CD14-positive monocyte (primary cell): ENCODE data around the gene GDPGP1. TPM values are rescaled to one million over a fixed set of nuclear protein-coding genes. Genes with fewer than 3 reads are reported as not detected.
A peak's percentile ranks its signal among the peaks of the same experiment; 100 is the strongest.

Source experiments
- DNase-seq, 3 donors: peaks; one replicate each; pipeline ENCODE4 v3.0.0-alpha.2; 2011 to 2022
- H2AFZ ChIP-seq: 2 replicates; pipeline ENCODE4 v1.6.0; 2012; ENCODE audit warnings: mild to moderate bottlenecking, low read depth, low read length, inconsistent platforms; ENCODE audit not compliant: insufficient read depth, poor library complexity, severe bottlenecking
- H3K27ac ChIP-seq, 2 donors: 1 replicate in 1 of 2; 2 replicates in 1 of 2; pipeline ENCODE4 v1.5.1; 2012 to 2013; ENCODE audit warnings: low read length in 2 of 2, control low read depth in 1 of 2, inconsistent platforms in 1 of 2, low read depth in 1 of 2, mild to moderate bottlenecking in 1 of 2
- H3K27me3 ChIP-seq, 2 donors: one replicate each; pipeline versions ENCODE4 v1.6.0 to v1.6.1; 2011 to 2013; ENCODE audit warnings: low read length in 2 of 2; ENCODE audit not compliant: control insufficient read depth in 2 of 2, insufficient read depth in 2 of 2
- H3K36me3 ChIP-seq, 2 donors: replicated peaks in 1 of 2; 1 replicate in 1 of 2; 2 replicates in 1 of 2; pipeline versions ENCODE4 v1.5.1 to v1.6.1; 2012 to 2013; ENCODE audit warnings: low read length in 2 of 2, control low read depth in 1 of 2, inconsistent platforms in 1 of 2, mild to moderate bottlenecking in 1 of 2; ENCODE audit not compliant: insufficient read depth in 2 of 2, control insufficient read depth in 1 of 2
- H3K4me1 ChIP-seq, 2 donors: 1 replicate in 1 of 2; 2 replicates in 1 of 2; pipeline versions ENCODE4 v1.5.1 to v1.6.1; 2012 to 2013; ENCODE audit warnings: low read length in 2 of 2, control low read depth in 1 of 2, inconsistent platforms in 1 of 2, mild to moderate bottlenecking in 1 of 2, moderate library complexity in 1 of 2; ENCODE audit not compliant: insufficient read depth in 2 of 2, control insufficient read depth in 1 of 2
- H3K4me2 ChIP-seq: replicated peaks from 2 replicates; pipeline ENCODE3; 2012; ENCODE audit warnings: low read length, moderate library complexity, mild to moderate bottlenecking; ENCODE audit not compliant: poor library complexity, severe bottlenecking; ENCODE audit errors: extremely low read depth
- H3K4me3 ChIP-seq, 3 experiments: fragments of 200-600 bp in 1 of 3; sonication (generic) in 1 of 3; replicated peaks in 1 of 3; 1 replicate in 2 of 3; 2 replicates in 1 of 3; pipeline ENCODE4 v1.5.1; 2011 to 2013; ENCODE audit warnings: low read length in 3 of 3, mild to moderate bottlenecking in 3 of 3, control low read depth in 2 of 3, low read depth in 2 of 3, inconsistent platforms in 1 of 3, moderate library complexity in 1 of 3
- H3K79me2 ChIP-seq: 2 replicates; pipeline ENCODE4 v1.6.0; 2012; ENCODE audit warnings: mild to moderate bottlenecking, control low read depth, inconsistent platforms, low read length, moderate library complexity; ENCODE audit not compliant: insufficient read depth
- H3K9ac ChIP-seq: 2 replicates; pipeline ENCODE4 v1.6.0; 2017; ENCODE audit warnings: low read length, mild to moderate bottlenecking; ENCODE audit not compliant: insufficient read depth, poor library complexity, severe bottlenecking
- H3K9me3 ChIP-seq, 2 donors: replicated peaks in 1 of 2; 1 replicate in 1 of 2; 2 replicates in 1 of 2; pipeline versions ENCODE4 v1.5.1 to v1.6.1; 2012 to 2013; ENCODE audit warnings: low read length in 2 of 2, control low read depth in 1 of 2; ENCODE audit not compliant: control insufficient read depth in 1 of 2, insufficient read depth in 1 of 2
- H4K20me1 ChIP-seq: 2 replicates; pipeline ENCODE4 v1.6.0; 2012; ENCODE audit warnings: mild to moderate bottlenecking, low read length, control low read depth, moderate library complexity; ENCODE audit not compliant: insufficient read depth
- H3K27ac Mint-ChIP-seq, 7 donors: one replicate each; pipeline ENCODE4 v1.8.0; 2020; ENCODE audit warnings: mild to moderate bottlenecking in 7 of 7, mixed read lengths in 7 of 7, moderate library complexity in 6 of 7, inconsistent platforms in 2 of 7
- H3K27me3 Mint-ChIP-seq, 3 donors: one replicate each; pipeline ENCODE4 v1.8.0; 2021 to 2022; ENCODE audit warnings: low read depth in 3 of 3, mild to moderate bottlenecking in 3 of 3, mixed read lengths in 3 of 3, moderate library complexity in 3 of 3, inconsistent platforms in 1 of 3
- H3K36me3 Mint-ChIP-seq, 2 donors: one replicate each; pipeline ENCODE4 v1.8.0; 2020; ENCODE audit warnings: mixed read lengths in 2 of 2, inconsistent platforms in 1 of 2, mild to moderate bottlenecking in 1 of 2
- H3K4me1 Mint-ChIP-seq: one replicate; pipeline ENCODE4 v1.8.0; 2020; ENCODE audit warnings: mild to moderate bottlenecking, mixed read lengths
- H3K4me3 Mint-ChIP-seq, 2 donors: one replicate each; pipeline ENCODE4 v1.8.0; 2020; ENCODE audit warnings: mild to moderate bottlenecking in 2 of 2, mixed read lengths in 2 of 2, moderate library complexity in 1 of 2
- H3K9me3 Mint-ChIP-seq, 7 donors: one replicate each; pipeline ENCODE4 v1.8.0; 2020 to 2022; ENCODE audit warnings: mixed read lengths in 7 of 7, mild to moderate bottlenecking in 6 of 7, moderate library complexity in 6 of 7, inconsistent platforms in 2 of 7
- WGBS: methylation state at CpG from one replicate; pipeline ENCODE4 v1.1.5; 2013; ENCODE audit warnings: missing lambda C conversion rate; ENCODE audit not compliant: insufficient coverage; 5-methylcytosine and 5-hydroxymethylcytosine counted together
- intact Hi-C, 2 donors: fragments of 100-400 bp; cut with micrococcal nuclease; formaldehyde crosslinking; loops; one replicate each; pipeline versions ENCODE4 v1.15.0 to v1.15.1; 2023
- polyA plus RNA-seq, 3 donors: library from polyadenylated mRNA; depleted of rRNA in 1 of 3; unstranded in 2 of 3; stranded (reverse) in 1 of 3; fragments of 300-500 nt in 2 of 3; fragments of >200 nt in 1 of 3; fragmentation: Illumina TruSeq in 2 of 3; gene quantifications; 1 replicate in 2 of 3; 2 replicates in 1 of 3; pipeline ENCODE4 v1.2.3, GENCODE V29; 2012 to 2021
- TF ChIP-seq, protein P1 (sequence below): fragments of 200-600 bp; IDR thresholded peaks from one replicate; pipeline ENCODE4 v1.8.0; 2022; ENCODE audit warnings: antibody characterized with exemption, mild to moderate bottlenecking

Gene GDPGP1
- polyA plus RNA-seq, 3 donors, result 0.53 to 3.3 (median 0.91) TPM

DNA sequence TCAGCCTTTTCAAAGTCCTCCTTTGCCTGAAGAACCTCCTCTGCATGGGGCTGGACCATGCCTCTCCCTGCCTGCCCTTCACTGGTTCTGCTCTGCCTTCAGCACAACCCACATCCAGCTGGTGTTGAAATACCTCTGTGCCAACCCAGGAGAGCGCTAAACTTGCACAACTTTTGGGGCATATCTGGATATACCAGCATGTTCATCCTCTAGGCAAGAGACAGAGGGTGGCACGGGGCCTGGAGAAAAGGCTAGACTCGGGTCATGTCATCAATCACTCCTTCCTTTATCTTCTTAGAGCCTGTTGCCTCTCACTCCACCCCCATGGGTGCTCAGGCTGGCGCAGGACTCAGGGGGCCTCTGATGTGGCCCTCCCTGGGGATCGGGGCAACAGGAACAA is 28.1 kb upstream of the GDPGP1 start:
- 0% methylated on average over 3 of the region's 5 CpGs for WGBS
- peaks cover 28 to 66% of the 10 kb centered on the region in 2 donors for H3K4me1 ChIP-seq
- peak overlapping the region; percentile 10 for H3K4me2 ChIP-seq
- TF ChIP-seq, protein P1, sequence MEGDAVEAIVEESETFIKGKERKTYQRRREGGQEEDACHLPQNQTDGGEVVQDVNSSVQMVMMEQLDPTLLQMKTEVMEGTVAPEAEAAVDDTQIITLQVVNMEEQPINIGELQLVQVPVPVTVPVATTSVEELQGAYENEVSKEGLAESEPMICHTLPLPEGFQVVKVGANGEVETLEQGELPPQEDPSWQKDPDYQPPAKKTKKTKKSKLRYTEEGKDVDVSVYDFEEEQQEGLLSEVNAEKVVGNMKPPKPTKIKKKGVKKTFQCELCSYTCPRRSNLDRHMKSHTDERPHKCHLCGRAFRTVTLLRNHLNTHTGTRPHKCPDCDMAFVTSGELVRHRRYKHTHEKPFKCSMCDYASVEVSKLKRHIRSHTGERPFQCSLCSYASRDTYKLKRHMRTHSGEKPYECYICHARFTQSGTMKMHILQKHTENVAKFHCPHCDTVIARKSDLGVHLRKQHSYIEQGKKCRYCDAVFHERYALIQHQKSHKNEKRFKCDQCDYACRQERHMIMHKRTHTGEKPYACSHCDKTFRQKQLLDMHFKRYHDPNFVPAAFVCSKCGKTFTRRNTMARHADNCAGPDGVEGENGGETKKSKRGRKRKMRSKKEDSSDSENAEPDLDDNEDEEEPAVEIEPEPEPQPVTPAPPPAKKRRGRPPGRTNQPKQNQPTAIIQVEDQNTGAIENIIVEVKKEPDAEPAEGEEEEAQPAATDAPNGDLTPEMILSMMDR, result no peak
- H3K27me3 ChIP-seq, result peaks cover 0 to 5% of the 10 kb centered on the region in 2 donors
- intact Hi-C loops, result loop anchor here in 1 of 2 donors (5.0 kb wide), 1 partner anchor 39 kb away; no protein-coding TSS in a partner anchor
- peaks cover 92% of the 10 kb centered on the region for H3K79me2 ChIP-seq
- peak in 2 of 3 donors; percentile 34 to 75 for DNase-seq
- peaks cover 41 to 64% of the 10 kb centered on the region in 2 donors for H3K36me3 ChIP-seq
- peak overlapping the region in 1 of 2 donors; percentile 34 for H3K27ac ChIP-seq
- no peak overlapping the region for H3K9ac ChIP-seq
- H3K9me3 Mint-ChIP-seq, result peaks cover 0 to 2% (median 0%) of the 10 kb centered on the region in 7 donors
- H3K27me3 Mint-ChIP-seq, result peaks cover 2 to 9% (median 6%) of the 10 kb centered on the region in 3 donors
- H3K36me3 Mint-ChIP-seq, result peaks cover 59 to 80% of the 10 kb centered on the region in 2 donors
- H4K20me1 ChIP-seq, result peaks cover 97% of the 10 kb centered on the region
- no peak overlapping the region for H2AFZ ChIP-seq
- peak overlapping the region in 4 of 7 donors; percentile 15 to 63 (median 40) for H3K27ac Mint-ChIP-seq
- no peak overlapping the region for H3K4me3 ChIP-seq
- H3K4me3 Mint-ChIP-seq, result no peak overlapping the region
- no peaks in the 10 kb centered on the region for H3K9me3 ChIP-seq
- H3K4me1 Mint-ChIP-seq, result peaks cover 68% of the 10 kb centered on the region

GRCh38 chr15:90207252-90207651 is 26.8 kb upstream of the GDPGP1 start:
- no peak for DNase-seq
- peaks cover 33 to 67% of the 10 kb centered on the region in 2 donors for H3K4me1 ChIP-seq
- Mint-ChIP-seq H3K27ac (peak overlapping the region in 2 of 7 donors; percentile 27 to 32), H3K36me3 (peaks cover 61 to 90% of the 10 kb centered on the region in 2 donors), H3K9me3 (peaks cover 0 to 2% (median 0%) of the 10 kb centered on the region in 7 donors), H3K27me3 (peaks cover under 1 to 4% (median 1%) of the 10 kb centered on the region in 3 donors), H3K4me3 (no peak overlapping the region), H3K4me1 (peaks cover 74% of the 10 kb centered on the region)
- H3K9me3 ChIP-seq, result no peaks in the 10 kb centered on the region
- no peak overlapping the region for H3K4me2 ChIP-seq
- no peak overlapping the region for H3K27ac ChIP-seq
- TF ChIP-seq, protein P1, result no peak
- H3K36me3 ChIP-seq, result peaks cover 41 to 67% of the 10 kb centered on the region in 2 donors
- H2AFZ ChIP-seq, result no peak overlapping the region
- intact Hi-C loops, result loop anchor here in 1 of 2 donors (5.0 kb wide), 1 partner anchor 40 kb away; no protein-coding TSS in a partner anchor
- H3K9ac ChIP-seq, result no peak overlapping the region
- H4K20me1 ChIP-seq, result peaks cover 98% of the 10 kb centered on the region
- peaks cover 91% of the 10 kb centered on the region for H3K79me2 ChIP-seq
- H3K4me3 ChIP-seq, result no peak overlapping the region
- H3K27me3 ChIP-seq, result no peaks in the 10 kb centered on the region
- 100% methylated on average over 1 of the region's 6 CpGs for WGBS
